Keratinocyte (primary cell): ENCODE measurements around the gene VAV2.

Source experiments
- CTCF ChIP-seq, 3 experiments: IDR thresholded peaks in 1 of 3; conservative IDR thresholded peaks in 1 of 3; optimal IDR thresholded peaks in 1 of 3; 2 replicates in 2 of 3; 3 replicates in 1 of 3; pipeline versions ENCODE3 to v1.5.1; 2011; ENCODE audit warnings: low read length in 3 of 3, mild to moderate bottlenecking in 3 of 3, moderate library complexity in 2 of 3, control low read depth in 1 of 3, inconsistent platforms in 1 of 3; ENCODE audit not compliant: insufficient read depth in 2 of 3; ENCODE audit errors: extremely low read depth in 1 of 3
- EZH2 ChIP-seq: IDR thresholded peaks from one replicate; pipeline ENCODE4 v1.6.1; 2012; ENCODE audit warnings: inconsistent platforms, mild to moderate bottlenecking, low read length, moderate library complexity

GRCh38 chr9:133906218-133906617 lies 85.9 kb downstream of the VAV2 start:
- no peak for TF ChIP-seq EZH2
- TF ChIP-seq CTCF (optimal IDR thresholded peaks at IDR 0.05 in 1 of 3, IDR thresholded peaks at IDR 0.05 in 1 of 3, conservative IDR thresholded peaks at IDR 0.05 in 1 of 3; ENCODE audit: extremely low read depth in 1 of 3, insufficient read depth in 2 of 3, low read length in 3 of 3): no peak
